Activated naive CD8-positive, alpha-beta T cell treated with anti-CD3 and anti-CD28 coated beads, Interleukin-2, amount 50 U/mL, for 24 hours (primary cell): ENCODE data around the gene TRIP11.

Experiments
- ATAC-seq: fragments of 150-1000 bp; cut with Tn5 transposase; one replicate; pipeline ENCODE4 v1.10.0; 2021
- DNase-seq: peaks from one replicate; pipeline ENCODE4 v3.0.0; 2021
- H3K27ac Mint-ChIP-seq: one replicate; pipeline ENCODE4 v1.8.0; 2021; ENCODE audit warnings: mild to moderate bottlenecking, mixed read lengths
- H3K27me3 Mint-ChIP-seq: one replicate; pipeline ENCODE4 v1.8.0; 2021; ENCODE audit warnings: mixed read lengths
- H3K36me3 Mint-ChIP-seq: one replicate; pipeline ENCODE4 v1.8.0; 2021; ENCODE audit warnings: low read depth, mixed read lengths
- H3K4me1 Mint-ChIP-seq: one replicate; pipeline ENCODE4 v1.8.0; 2021; ENCODE audit warnings: mixed read lengths
- H3K4me3 Mint-ChIP-seq: one replicate; pipeline ENCODE4 v1.8.0; 2021; ENCODE audit warnings: mild to moderate bottlenecking, moderate library complexity, mixed read lengths
- H3K9me3 Mint-ChIP-seq: one replicate; pipeline ENCODE4 v1.8.0; 2021; ENCODE audit warnings: mixed read lengths

The TRIP11 gene

GRCh38 chr14:91927191-91927590 is 112.7 kb downstream of the TRIP11 start:
- no peak overlapping the region for H3K27ac Mint-ChIP-seq
- ATAC-seq (no peak), DNase-seq (no peak)
- H3K27me3 Mint-ChIP-seq = no peaks in the 10 kb centered on the region
- no peaks in the 10 kb centered on the region for H3K9me3 Mint-ChIP-seq
- no peak overlapping the region for H3K4me3 Mint-ChIP-seq
- H3K4me1 Mint-ChIP-seq = no peaks in the 10 kb centered on the region
- H3K36me3 Mint-ChIP-seq = no peaks in the 10 kb centered on the region

DNA sequence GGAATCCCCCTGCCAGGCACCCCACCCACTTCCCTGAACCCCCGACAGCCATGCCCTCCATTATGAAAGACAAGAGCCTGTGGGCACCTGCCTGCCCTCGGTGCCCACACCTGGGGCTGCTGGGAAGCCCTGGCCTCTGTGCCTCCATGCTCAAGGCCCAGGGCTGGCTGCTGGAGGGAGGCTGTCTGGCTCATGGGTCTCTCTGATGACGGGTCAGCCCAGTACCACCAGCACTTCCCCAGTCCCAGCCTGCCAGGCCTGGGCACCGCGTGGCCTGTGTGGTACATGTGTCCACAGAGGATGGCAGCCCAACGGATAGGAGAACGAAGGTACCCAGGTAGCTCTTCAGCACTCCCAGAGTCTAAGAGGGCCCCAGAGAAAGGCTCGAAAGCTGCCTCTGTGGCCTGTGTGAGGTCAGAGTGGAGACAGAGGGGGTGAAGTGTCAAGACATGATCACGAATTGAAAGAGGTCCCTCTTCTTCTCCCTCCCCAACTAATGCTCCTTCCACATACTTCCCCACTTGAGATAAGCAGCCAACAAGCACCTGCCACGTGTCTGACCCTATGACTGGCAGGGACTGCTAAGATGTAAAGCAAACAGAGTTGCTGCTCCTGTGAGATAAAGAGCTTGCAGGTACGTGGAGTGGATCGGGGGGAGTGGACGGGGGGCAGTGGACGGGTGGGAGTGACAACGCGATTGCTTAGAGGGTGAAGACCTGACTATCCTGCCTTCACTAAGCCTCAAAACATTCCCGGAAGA is 113.5 kb downstream of the TRIP11 start:
- no peaks in the 10 kb centered on the region for H3K9me3 Mint-ChIP-seq
- ATAC-seq = no peak
- no peaks in the 10 kb centered on the region for H3K36me3 Mint-ChIP-seq
- no peak overlapping the region for H3K27ac Mint-ChIP-seq
- H3K4me3 Mint-ChIP-seq = no peak overlapping the region
- no peaks in the 10 kb centered on the region for H3K4me1 Mint-ChIP-seq
- DNase-seq = no peak
- H3K27me3 Mint-ChIP-seq = no peaks in the 10 kb centered on the region

DNA sequence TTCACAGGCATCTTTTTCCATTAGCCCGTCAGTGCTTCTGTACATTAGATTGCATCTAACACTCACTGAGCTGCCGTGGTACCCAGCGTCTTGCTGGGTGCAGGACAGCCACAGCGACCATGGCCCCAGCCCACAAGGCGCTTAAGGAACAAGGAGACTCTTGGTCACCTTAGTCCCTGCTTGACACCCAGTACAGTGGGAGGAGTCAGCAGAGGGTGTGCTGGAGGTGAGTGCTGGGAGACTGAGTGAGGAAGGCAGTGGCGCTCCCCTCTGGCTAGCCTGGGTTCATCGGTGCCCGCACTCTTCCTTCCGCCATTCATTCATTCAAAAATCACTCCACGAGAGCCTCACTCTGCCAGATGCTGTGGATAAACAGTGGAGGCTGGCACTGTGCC is 114.1 kb downstream of the TRIP11 start:
- H3K4me1 Mint-ChIP-seq = no peaks in the 10 kb centered on the region
- DNase-seq (no peak), ATAC-seq (no peak)
- H3K27ac Mint-ChIP-seq = no peak overlapping the region
- H3K9me3 Mint-ChIP-seq = no peaks in the 10 kb centered on the region
- no peaks in the 10 kb centered on the region for H3K36me3 Mint-ChIP-seq
- no peak overlapping the region for H3K4me3 Mint-ChIP-seq
- no peaks in the 10 kb centered on the region for H3K27me3 Mint-ChIP-seq

DNA sequence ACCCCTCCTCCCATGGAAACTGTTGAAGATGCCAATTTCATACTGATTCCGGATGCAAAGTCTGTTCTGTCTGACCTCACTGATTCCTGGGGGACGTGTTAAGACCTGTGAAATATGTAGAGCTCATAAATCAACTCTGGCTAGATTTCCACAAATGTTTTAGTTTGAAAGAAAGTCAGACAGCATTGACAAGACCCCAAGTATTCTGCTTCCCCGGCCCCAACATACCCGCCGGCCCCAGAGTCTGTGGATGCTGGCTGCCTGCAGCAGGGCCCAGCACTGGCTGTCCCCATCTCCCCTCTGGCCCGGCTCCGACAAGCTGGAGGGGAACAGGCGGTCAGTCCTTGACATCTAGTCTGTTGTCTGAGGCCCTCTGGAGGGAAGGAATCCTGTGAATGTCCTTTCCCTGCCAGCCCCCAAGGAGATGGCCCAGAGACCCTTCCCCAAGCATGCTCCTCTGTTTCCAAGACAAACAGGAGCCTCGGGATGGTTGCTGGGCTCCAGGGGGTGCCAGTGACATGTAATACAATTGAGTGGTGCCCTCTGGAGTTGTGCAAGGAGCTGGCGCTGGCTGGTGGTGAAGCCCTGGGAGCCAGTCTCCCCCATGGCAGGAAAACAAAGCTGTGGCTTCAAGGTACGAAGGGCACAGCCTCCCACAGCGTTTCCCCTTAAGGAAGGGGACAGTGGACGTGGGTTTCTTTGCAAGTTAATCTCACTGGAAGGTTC is 114.7 kb downstream of the TRIP11 start:
- Mint-ChIP-seq H3K36me3 (no peaks in the 10 kb centered on the region), H3K4me3 (no peak overlapping the region), H3K4me1 (no peaks in the 10 kb centered on the region), H3K9me3 (no peaks in the 10 kb centered on the region), H3K27ac (no peak overlapping the region), H3K27me3 (no peaks in the 10 kb centered on the region)
- DNase-seq (no peak), ATAC-seq (no peak)

DNA sequence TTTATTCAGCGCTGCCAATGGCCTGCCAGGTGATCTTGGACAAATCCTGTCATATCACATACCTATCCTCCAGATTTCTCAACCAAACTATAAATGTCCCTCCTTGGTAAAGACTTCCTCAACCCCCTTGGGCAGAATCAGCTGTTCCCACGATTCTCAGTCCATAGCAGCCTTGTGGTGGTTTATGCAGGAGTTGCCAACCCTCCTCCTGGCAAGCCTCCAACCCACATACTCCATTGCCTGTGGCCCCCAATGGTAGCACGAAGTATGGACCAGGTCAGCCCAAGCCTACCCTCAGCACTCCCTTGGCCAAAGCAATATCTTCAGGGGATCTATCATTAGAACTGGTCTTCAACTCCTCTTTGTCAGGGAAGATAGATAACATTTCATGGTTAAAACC is 119.3 kb downstream of the TRIP11 start:
- Mint-ChIP-seq H3K9me3 (no peaks in the 10 kb centered on the region), H3K36me3 (no peaks in the 10 kb centered on the region), H3K4me1 (no peaks in the 10 kb centered on the region), H3K27me3 (no peaks in the 10 kb centered on the region), H3K4me3 (no peak overlapping the region), H3K27ac (no peak overlapping the region)
- ATAC-seq = no peak
- DNase-seq = no peak

GRCh38 chr14:91919814-91920213 is 120.0 kb downstream of the TRIP11 start:
- DNase-seq = no peak
- Mint-ChIP-seq H3K4me3 (no peak overlapping the region), H3K9me3 (no peaks in the 10 kb centered on the region), H3K4me1 (no peaks in the 10 kb centered on the region), H3K36me3 (no peaks in the 10 kb centered on the region), H3K27me3 (no peaks in the 10 kb centered on the region), H3K27ac (no peak overlapping the region)
- ATAC-seq = no peak

DNA sequence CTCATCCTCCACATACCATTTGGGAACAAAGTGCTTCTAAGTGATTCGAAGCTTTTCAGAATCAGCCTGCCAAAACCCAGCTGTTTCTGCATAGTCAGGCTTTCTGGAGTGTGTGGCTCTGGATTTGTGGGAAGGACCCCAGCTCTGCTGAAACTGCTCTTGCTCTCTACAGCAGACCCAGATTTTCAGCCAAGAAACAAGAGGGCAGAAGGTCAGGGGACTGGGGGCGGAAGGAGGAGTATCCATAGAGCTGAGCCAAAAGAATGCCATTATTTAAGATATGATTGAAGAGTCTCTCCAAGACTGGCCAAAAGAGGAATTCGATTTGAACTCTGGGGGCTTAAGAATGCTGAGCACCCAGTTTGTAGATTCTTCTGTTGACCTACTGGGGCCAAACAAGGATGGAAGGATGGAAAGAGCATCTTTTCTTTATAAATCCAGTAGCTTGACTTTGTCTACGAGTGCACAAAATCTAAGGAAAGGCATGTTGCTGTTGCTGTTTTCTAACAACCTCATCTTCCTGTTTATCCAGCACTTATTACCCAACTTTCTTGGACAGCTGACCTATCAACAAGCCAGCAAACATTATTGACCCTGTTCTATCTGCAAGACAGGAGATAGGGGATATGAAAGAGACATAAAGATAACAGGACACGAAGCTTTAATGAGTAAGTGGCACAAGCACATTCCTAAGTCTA is 121.5 kb downstream of the TRIP11 start:
- no peak for DNase-seq
- Mint-ChIP-seq H3K36me3 (no peaks in the 10 kb centered on the region), H3K9me3 (no peaks in the 10 kb centered on the region), H3K27ac (no peak overlapping the region), H3K4me3 (no peak overlapping the region), H3K27me3 (no peaks in the 10 kb centered on the region), H3K4me1 (no peaks in the 10 kb centered on the region)
- ATAC-seq = no peak
